Activated T-helper 2 cell treated with anti-CD3 and anti-CD28 coated beads, Interferon-gamma antibody, Interleukin-2, Interleukin-4, amounts not matched to agents 10 μg/mL and 5 μg/mL and 100 μg/mL, durations not matched to agents 14 hours and 24 hours and 36 hours (primary cell): Measurements from ENCODE around the gene STK39. TPM values are rescaled to one million over a fixed set of nuclear protein-coding genes. Genes with fewer than 3 reads are reported as not detected.

Experiments used
- DNase-seq: peaks from one replicate; pipeline ENCODE4 v3.0.0; 2021; ENCODE audit warnings: low spot score
- H3K27ac Mint-ChIP-seq: one replicate; pipeline ENCODE4 v1.8.0; 2021; ENCODE audit warnings: mixed read lengths
- H3K27me3 Mint-ChIP-seq: one replicate; pipeline ENCODE4 v1.8.0; 2021; ENCODE audit warnings: low read depth, mixed read lengths
- H3K36me3 Mint-ChIP-seq: one replicate; pipeline ENCODE4 v1.8.0; 2021; ENCODE audit warnings: low read depth, mixed read lengths
- H3K4me1 Mint-ChIP-seq: one replicate; pipeline ENCODE4 v1.8.0; 2021; ENCODE audit warnings: low read depth, mixed read lengths
- H3K4me3 Mint-ChIP-seq: one replicate; pipeline ENCODE4 v1.8.0; 2021; ENCODE audit warnings: low read depth, mild to moderate bottlenecking, moderate library complexity, mixed read lengths
- H3K9me3 Mint-ChIP-seq: one replicate; pipeline ENCODE4 v1.8.0; 2021; ENCODE audit warnings: mixed read lengths
- intact Hi-C: fragments of 100-400 bp; cut with micrococcal nuclease; formaldehyde crosslinking; loops from one replicate; pipeline ENCODE4 v1.15.1; 2023
- total RNA-seq: library from RNA; stranded (reverse); gene quantifications from 2 replicates; pipeline ENCODE4 v1.2.3, GENCODE V29; 2022

The STK39 gene
- total RNA-seq, 1 donor from 2014 or later: 46.3 TPM

DNA sequence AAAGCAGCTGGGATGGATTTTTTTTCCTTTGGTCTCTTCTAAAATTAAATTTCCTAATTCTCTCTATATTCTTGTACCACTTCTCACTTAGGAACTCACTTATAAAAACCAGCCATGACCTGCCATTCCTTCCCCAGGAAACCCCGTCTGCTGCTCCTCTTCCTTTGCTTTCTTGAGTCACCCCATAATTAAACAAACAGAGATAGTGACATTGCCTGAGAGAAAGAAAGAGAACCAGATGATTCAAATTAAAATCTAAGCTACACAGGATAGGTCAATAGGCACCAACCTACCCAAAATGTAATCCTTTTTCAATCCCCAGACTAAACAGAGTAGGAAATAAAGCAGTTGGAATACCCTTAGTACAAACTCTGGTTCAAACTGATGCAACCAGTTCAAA lies 9.7 kb downstream of the STK39 start:
- Mint-ChIP-seq H3K4me3 (no peak overlapping the region), H3K36me3 (peaks cover 38% of the 10 kb centered on the region), H3K27ac (peak overlapping the region; percentile 4), H3K4me1 (peaks cover 28% of the 10 kb centered on the region), H3K9me3 (peaks cover 4% of the 10 kb centered on the region), H3K27me3 (no peaks in the 10 kb centered on the region)
- DNase-seq: no peak
- intact Hi-C loops: no loop called here

DNA sequence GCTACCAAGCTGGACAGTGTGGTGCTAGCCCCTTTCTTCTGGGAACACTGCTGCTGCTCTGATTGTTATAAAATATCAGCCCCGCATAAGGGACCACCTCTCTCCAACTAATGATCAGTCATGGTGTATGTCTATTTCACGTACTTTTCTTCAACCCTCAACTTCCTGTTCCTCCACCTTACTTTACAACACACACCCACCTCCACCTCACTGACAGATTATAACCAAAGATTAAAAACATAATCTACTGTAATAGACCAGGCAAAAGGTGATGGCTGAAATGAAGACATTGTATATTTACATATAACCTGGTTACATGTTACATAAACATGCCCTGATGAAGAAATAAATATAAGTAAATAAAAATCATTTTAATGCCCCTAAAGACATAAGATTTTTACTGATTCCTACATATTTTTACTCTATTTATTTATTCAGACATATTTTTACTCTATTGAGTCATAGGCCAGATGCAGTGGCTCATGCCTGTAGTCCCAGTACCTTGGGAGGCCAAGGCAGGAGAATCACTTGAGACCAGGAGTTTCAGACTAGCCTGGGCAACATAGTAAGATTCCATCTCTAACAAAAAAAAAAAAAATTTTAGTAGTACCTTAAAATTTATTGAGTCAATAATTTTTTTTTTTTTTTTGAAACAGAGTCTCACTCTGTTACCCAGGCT lies 12.8 kb downstream of the STK39 start:
- H3K9me3 Mint-ChIP-seq: peaks cover 9% of the 10 kb centered on the region
- no peak for DNase-seq
- H3K27ac Mint-ChIP-seq: peak overlapping the region; percentile 73
- H3K4me3 Mint-ChIP-seq: no peak overlapping the region
- H3K4me1 Mint-ChIP-seq: peaks cover 35% of the 10 kb centered on the region
- H3K36me3 Mint-ChIP-seq: peaks cover 68% of the 10 kb centered on the region
- intact Hi-C loops: loop anchor here (1.0 to 2.0 kb wide), 3 partner anchors 23 to 68 kb away; no protein-coding TSS in a partner anchor
- H3K27me3 Mint-ChIP-seq: no peaks in the 10 kb centered on the region

DNA sequence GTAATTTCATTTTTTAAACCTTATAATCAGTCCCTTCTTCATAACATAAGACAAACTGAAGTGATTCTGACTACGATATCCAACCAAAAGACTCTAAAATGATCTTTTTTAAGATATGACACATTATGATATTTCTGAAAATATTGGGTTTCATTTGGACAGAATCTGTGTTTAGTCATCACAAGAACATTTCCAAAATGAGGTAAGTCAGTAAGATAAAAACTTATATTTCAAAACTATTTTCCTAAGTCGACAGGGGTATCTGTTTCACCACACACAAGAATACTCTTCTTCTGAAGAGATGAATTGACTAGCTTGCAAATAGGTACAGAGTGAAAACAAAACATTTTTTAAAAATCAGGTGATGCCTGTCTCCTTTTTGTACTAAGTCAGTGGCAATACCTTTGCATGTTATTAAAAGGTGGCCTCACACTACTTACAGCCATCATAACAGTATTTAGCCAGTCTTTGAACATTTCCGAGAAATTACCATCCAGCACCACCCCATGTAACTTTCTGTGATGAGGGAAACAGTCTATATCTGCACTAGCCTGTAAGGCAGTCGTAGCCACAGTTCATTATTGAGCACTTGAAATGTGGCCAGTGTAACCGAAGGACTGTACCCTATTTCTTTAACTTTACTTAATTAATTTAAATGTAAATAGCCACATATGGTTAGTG lies 13.5 kb downstream of the STK39 start:
- no peak overlapping the region for H3K4me3 Mint-ChIP-seq

DNA sequence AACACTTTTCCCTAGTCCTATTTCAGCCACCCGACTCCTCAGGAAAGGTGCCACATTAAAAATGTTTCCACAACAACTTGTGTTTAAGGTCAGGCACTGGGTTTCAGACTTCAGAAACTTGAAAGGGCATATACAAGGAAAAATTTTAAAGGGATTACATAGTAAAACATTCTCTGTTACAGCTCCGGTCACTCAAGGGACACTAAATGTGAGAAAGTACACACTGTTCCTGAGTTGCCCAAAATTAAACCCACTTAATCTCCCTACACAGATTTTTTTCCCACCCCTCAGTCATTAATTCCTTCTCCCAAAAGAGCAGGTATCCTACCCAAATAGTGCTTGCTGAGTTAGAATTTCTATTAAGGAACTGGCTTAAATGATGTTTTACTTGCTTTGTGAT lies 14.2 kb downstream of the STK39 start:
- peak overlapping the region; percentile 21 for H3K27ac Mint-ChIP-seq
- intact Hi-C loops: loop anchor here (1.0 kb wide), 1 partner anchor 11 kb away; no protein-coding TSS in a partner anchor
- H3K4me3 Mint-ChIP-seq: no peak overlapping the region
- H3K4me1 Mint-ChIP-seq: peaks cover 32% of the 10 kb centered on the region
- peaks cover 9% of the 10 kb centered on the region for H3K9me3 Mint-ChIP-seq
- no peak for DNase-seq
- no peaks in the 10 kb centered on the region for H3K27me3 Mint-ChIP-seq
- peaks cover 70% of the 10 kb centered on the region for H3K36me3 Mint-ChIP-seq

More for the DNA sequence above, 13.5 kb downstream of the STK39 start:
- H3K27me3 Mint-ChIP-seq: no peaks in the 10 kb centered on the region
- peak overlapping the region; percentile 63 for H3K27ac Mint-ChIP-seq
- no peak for DNase-seq
- peaks cover 72% of the 10 kb centered on the region for H3K36me3 Mint-ChIP-seq
- intact Hi-C loops: loop anchor here (1.0 to 2.0 kb wide), 4 partner anchors 10 to 67 kb away; no protein-coding TSS in a partner anchor
- H3K4me1 Mint-ChIP-seq: peaks cover 35% of the 10 kb centered on the region
- H3K9me3 Mint-ChIP-seq: peaks cover 9% of the 10 kb centered on the region

DNA sequence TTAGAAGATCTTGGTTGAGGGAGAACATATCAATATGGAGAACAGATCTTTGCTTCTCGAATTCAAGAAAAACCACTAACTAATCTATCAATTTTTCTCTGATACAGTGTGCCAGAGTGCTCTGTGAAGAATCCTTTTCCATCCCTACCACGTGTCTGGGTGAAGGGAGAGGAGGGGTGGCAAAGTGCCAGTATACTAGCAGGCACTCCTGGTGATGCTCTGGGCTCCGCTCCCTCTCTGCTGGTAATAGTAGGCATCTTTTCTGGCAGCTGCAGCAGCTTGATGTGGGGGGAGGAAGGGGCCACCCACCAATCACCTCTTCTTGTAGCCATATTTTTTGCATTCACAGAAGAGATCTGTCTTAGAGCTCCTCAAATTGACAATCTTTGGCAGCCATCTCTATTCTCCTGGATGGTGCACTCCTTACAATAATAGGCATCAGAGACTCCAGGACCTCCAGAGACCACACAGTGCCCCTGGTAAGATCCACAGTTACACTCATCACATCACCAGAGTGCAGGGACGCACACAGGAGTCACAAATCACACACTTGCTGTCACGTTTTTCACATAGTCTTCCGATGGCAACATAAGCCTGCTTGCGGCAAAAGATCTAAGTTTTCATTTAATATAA lies 15.7 kb downstream of the STK39 start:
- DNase-seq: no peak
- intact Hi-C loops: no loop called here
- H3K9me3 Mint-ChIP-seq: peaks cover 5% of the 10 kb centered on the region
- H3K27ac Mint-ChIP-seq: no peak overlapping the region
- no peaks in the 10 kb centered on the region for H3K27me3 Mint-ChIP-seq
- H3K4me3 Mint-ChIP-seq: no peak overlapping the region
- peaks cover 24% of the 10 kb centered on the region for H3K4me1 Mint-ChIP-seq
- H3K36me3 Mint-ChIP-seq: peaks cover 60% of the 10 kb centered on the region

DNA sequence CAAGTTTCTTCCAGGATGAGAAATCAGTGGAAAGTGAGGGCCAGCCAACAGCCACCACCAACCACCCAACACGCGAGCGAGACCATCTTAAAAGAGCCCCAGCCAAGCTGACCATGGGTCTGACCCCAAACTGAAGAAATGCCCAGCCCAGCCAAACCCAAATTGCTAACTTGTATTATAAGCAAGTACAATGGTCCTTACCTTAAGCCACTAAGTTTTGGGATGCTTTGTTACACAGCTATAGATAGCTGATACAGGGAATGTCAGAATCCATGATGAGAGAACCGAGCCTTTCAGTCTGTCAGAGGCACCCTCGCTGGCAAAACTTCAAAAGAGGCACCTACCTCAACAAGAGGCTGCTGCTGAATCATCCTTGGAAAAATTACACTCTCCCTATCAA lies 17.0 kb downstream of the STK39 start:
- no peak overlapping the region for H3K4me3 Mint-ChIP-seq
- peaks cover 60% of the 10 kb centered on the region for H3K36me3 Mint-ChIP-seq
- intact Hi-C loops: no loop called here
- no peaks in the 10 kb centered on the region for H3K27me3 Mint-ChIP-seq
- peaks cover 29% of the 10 kb centered on the region for H3K4me1 Mint-ChIP-seq
- no peak overlapping the region for H3K27ac Mint-ChIP-seq
- DNase-seq: no peak
- peaks cover 5% of the 10 kb centered on the region for H3K9me3 Mint-ChIP-seq

DNA sequence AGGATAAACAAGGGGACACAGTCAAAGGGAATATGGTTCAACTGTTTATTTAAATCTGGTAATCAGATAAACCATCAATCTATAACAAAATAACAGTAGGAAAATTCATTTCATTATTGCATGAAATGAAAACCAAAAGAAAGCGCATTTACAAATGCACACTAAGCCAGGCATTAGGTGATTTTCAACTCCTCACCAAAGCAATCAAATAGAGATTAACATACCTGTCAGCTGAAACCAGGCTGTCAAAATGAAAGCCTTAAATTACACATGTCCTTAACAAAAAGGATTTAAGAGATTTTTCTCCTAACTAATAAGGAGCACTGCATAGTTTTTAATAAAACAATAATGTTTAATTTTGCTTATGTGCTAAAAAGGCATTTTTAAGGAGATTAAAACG lies 23.0 kb downstream of the STK39 start:
- H3K4me1 Mint-ChIP-seq: peaks cover 35% of the 10 kb centered on the region
- no peak overlapping the region for H3K27ac Mint-ChIP-seq
- H3K4me3 Mint-ChIP-seq: no peak overlapping the region
- no peaks in the 10 kb centered on the region for H3K27me3 Mint-ChIP-seq
- intact Hi-C loops: no loop called here
- peaks cover 36% of the 10 kb centered on the region for H3K36me3 Mint-ChIP-seq
- DNase-seq: no peak
- no peaks in the 10 kb centered on the region for H3K9me3 Mint-ChIP-seq

DNA sequence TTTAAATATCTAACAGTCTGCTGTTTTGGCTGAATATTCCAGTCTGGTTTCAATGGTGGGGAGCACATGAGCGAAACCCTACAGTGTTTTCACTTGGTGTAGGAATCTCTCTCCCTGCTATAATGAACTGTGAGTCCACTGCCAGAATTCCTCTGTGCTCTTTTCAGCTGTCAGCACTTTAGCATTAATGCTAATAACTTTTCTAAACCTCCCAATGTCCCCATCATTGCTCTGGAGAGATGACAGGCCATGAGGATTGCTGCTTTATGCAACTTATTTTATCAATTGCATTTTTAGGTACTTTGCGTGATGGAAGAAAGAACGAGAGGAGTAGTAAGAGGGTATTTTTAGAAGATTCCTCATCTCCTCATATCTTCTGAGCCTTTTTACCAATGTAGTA lies 25.3 kb downstream of the STK39 start:
- H3K27ac Mint-ChIP-seq: no peak overlapping the region
- no peaks in the 10 kb centered on the region for H3K9me3 Mint-ChIP-seq
- no peak for DNase-seq
- intact Hi-C loops: no loop called here
- H3K27me3 Mint-ChIP-seq: no peaks in the 10 kb centered on the region
- H3K4me1 Mint-ChIP-seq: peaks cover 41% of the 10 kb centered on the region
- no peak overlapping the region for H3K4me3 Mint-ChIP-seq
- H3K36me3 Mint-ChIP-seq: peaks cover 31% of the 10 kb centered on the region

DNA sequence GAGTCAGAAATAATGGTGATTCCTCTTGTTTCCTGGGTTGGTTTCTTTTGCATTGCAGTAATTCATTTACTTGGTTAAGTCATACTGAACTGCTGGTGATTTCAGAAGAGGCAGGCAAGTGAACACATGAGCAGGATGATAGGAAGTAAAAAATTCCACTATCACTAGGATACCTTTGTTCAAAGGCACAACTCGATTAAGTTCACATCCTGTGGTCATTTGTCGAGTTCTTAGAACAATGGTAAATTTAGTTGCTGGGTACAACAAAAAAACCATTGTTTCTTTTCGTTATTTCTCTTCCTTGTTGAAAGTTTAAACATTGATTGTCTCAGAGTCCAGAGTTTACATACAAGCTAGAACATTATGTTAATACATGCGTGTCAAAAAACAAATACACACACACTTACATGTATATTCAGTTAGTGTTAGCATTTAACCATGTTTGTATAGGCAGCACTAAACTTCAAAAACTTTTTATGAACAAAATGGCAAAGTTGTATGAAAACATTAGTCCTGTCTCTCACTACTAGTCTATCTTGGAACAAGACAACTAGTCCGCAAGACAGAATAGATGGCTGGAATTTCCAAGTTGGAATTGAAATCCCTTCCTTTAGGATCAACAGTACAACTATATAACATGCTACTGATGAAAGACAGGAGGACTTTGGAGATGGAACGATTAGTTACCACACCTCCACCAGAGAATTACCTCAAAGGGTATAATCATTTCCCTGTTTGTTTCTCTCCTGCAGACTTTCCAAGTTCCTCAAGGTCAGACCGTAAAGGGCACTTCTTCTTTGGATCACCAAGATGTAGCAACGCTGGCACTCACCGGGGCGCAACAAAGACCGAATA lies 26.2 kb downstream of the STK39 start:
- Mint-ChIP-seq H3K27ac (no peak overlapping the region), H3K36me3 (peaks cover 30% of the 10 kb centered on the region)
- DNase-seq: no peak

DNA sequence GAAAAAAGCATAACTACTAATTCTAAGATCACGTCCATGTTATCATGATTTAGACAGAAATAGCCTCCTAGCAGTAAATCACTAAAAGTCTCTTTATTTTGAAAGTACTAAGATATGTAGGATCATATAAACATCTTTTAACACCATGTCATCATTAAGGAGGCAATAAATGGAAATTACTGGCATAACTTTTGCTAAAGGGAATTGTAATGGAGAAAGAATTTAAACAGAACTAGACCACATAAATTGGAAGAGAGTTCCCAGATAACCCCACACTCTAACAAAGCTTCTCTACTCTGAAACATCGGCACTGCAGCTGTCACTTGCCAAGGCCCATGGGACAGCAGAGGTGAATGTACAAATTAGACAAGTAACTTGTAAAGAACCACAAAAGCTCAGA lies 29.5 kb downstream of the STK39 start:
- peaks cover 34% of the 10 kb centered on the region for H3K4me1 Mint-ChIP-seq
- H3K27me3 Mint-ChIP-seq: no peaks in the 10 kb centered on the region
- intact Hi-C loops: no loop called here

More for the DNA sequence above, 26.2 kb downstream of the STK39 start:
- H3K4me1 Mint-ChIP-seq: peaks cover 41% of the 10 kb centered on the region
- H3K4me3 Mint-ChIP-seq: no peak overlapping the region
- intact Hi-C loops: no loop called here
- no peaks in the 10 kb centered on the region for H3K9me3 Mint-ChIP-seq
- no peaks in the 10 kb centered on the region for H3K27me3 Mint-ChIP-seq

DNA sequence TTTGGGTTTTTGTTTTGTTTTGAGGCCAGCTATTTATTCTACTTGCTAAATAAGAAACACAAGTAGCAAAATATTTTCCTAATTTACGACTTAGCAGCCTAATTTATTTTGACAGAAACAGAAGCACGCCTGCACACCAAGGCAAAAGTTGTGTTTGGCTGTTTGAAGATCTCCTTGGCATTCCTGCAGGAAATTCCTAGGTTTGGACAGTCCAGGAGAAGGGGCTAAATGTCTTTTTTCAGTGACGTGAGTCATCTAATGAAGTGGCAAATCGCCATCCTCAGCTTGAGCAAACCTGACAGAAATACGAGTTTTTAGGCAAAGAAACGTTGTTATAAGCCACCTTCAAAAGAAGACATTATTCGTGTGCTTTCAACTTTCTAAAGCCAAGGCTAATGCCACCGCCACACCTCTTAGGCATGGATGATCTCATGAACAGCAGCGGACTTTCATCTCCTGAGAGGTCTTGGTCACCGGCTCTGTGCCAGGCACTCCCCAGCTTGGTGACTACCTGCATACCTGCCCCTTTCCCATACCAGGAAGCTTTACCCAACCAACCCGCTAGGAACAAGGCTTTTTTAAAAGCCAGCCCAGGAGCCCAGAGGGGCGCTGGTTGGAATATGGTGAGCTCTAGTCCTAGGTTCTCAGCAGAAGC lies 30.9 kb downstream of the STK39 start:
- H3K27ac Mint-ChIP-seq: no peak overlapping the region
- no peak for DNase-seq
- intact Hi-C loops: no loop called here
- H3K4me1 Mint-ChIP-seq: peaks cover 44% of the 10 kb centered on the region
- no peaks in the 10 kb centered on the region for H3K9me3 Mint-ChIP-seq
- H3K36me3 Mint-ChIP-seq: peaks cover 24% of the 10 kb centered on the region
- H3K27me3 Mint-ChIP-seq: no peaks in the 10 kb centered on the region
- H3K4me3 Mint-ChIP-seq: no peak overlapping the region

More for the DNA sequence above, 29.5 kb downstream of the STK39 start:
- H3K9me3 Mint-ChIP-seq: no peaks in the 10 kb centered on the region
- H3K4me3 Mint-ChIP-seq: no peak overlapping the region
- no peak for DNase-seq
- H3K36me3 Mint-ChIP-seq: peaks cover 31% of the 10 kb centered on the region
- H3K27ac Mint-ChIP-seq: no peak overlapping the region

DNA sequence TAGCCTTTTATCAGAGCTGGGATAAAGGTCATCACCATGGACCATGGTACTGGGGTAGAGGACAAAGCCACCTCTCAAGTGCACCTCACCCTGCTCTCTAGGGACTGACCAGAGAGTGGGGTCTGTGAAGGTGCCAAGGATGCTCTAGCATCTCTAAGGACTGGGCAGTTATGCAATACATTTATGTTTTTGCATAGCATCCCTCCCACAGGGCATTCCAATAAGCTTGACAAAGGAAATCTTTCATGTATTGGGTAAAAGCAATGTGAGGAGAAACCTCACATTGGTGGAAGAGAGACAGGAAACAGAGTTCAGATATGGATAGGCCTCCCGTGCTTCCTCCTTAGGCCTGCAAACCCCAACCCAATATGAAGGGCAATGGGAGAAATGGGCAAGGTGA lies 31.6 kb downstream of the STK39 start:
- Mint-ChIP-seq H3K27ac (no peak overlapping the region), H3K4me1 (peaks cover 45% of the 10 kb centered on the region), H3K9me3 (no peaks in the 10 kb centered on the region), H3K36me3 (peaks cover 17% of the 10 kb centered on the region), H3K27me3 (no peaks in the 10 kb centered on the region), H3K4me3 (no peak overlapping the region)
- no peak for DNase-seq
- intact Hi-C loops: no loop called here
